Activated CD4-positive, alpha-beta T cell treated with anti-CD3 and anti-CD28 coated beads, Interleukin-2, amount 10 ng/mL, durations not matched to agents 24 days and 14 days (primary cell): ENCODE data around the gene SNX15. TPM values are rescaled to one million over a fixed set of nuclear protein-coding genes. Genes with fewer than 3 reads are reported as not detected.

Source experiments
- DNase-seq: peaks from one replicate; pipeline ENCODE4 v3.0.0; 2022
- H3K27ac Mint-ChIP-seq: one replicate; pipeline ENCODE4 v1.8.0; 2022; ENCODE audit warnings: mild to moderate bottlenecking, mixed read lengths
- H3K27me3 Mint-ChIP-seq: one replicate; pipeline ENCODE4 v1.8.0; 2022; ENCODE audit warnings: mixed read lengths
- H3K36me3 Mint-ChIP-seq: one replicate; pipeline ENCODE4 v1.8.0; 2022; ENCODE audit warnings: low read depth, mild to moderate bottlenecking, mixed read lengths
- H3K4me1 Mint-ChIP-seq: one replicate; pipeline ENCODE4 v1.8.0; 2021; ENCODE audit warnings: mixed read lengths
- H3K4me3 Mint-ChIP-seq: one replicate; pipeline ENCODE4 v1.8.0; 2022; ENCODE audit warnings: mild to moderate bottlenecking, moderate library complexity, mixed read lengths
- H3K9me3 Mint-ChIP-seq: one replicate; pipeline ENCODE4 v1.8.0; 2021; ENCODE audit warnings: mixed read lengths
- intact Hi-C: fragments of 100-400 bp; cut with micrococcal nuclease; formaldehyde crosslinking; loops from one replicate; pipeline ENCODE4 v1.15.1; 2023
- total RNA-seq: library from RNA; stranded (reverse); gene quantifications from 2 replicates; pipeline ENCODE4 v1.2.3, GENCODE V29; 2022

The SNX15 gene
- total RNA-seq, 1 donor from 2014 or later = 17.9 TPM

- no peaks in the 10 kb centered on the region for H3K27me3 Mint-ChIP-seq
- H3K9me3 Mint-ChIP-seq = no peaks in the 10 kb centered on the region
- H3K36me3 Mint-ChIP-seq = no peaks in the 10 kb centered on the region
- DNase-seq = no peak
- H3K27ac Mint-ChIP-seq = no peak overlapping the region
- H3K4me3 Mint-ChIP-seq = no peak overlapping the region
- intact Hi-C loops = no loop called here
- no peaks in the 10 kb centered on the region for H3K4me1 Mint-ChIP-seq
Measured at GRCh38 chr11:65069217-65069616, 42.0 kb downstream of the SNX15 start.

DNA sequence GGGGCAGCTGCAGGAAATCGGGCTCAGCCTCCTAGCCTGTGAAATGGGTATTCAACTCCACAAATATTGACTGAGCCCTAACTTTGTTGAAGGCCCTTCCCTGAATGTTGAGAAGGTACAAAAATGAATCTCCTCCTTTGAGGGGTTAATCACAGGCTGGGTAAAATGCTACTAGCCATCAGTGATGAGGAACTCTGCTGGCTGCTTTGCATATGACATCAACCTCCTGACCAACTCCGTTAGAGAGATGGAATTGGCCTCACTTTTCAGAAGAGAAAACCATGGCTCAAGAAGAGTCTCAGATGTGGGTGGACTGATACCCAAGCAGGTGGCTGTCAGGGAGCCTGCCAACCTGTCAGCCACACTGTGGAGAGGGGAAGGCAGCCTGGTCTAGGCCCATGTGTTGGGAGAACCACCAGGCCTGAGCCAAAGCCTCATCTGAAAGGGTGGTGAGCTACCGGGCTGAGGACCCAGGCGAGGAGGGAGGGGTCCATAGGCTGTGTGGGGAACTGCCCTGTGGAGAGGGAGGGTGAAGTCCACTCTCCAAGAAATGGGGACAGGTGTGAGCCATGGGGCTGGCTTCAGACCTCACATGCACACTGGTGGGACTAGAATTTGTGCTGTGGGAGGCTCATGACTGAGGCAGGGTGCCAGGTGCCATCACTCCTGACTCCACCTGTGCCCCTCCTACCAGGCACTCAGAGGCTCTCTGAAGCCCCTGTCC is 44.8 kb downstream of the SNX15 start:
- intact Hi-C loops = no loop called here
- DNase-seq = no peak
- no peaks in the 10 kb centered on the region for H3K27me3 Mint-ChIP-seq
- H3K36me3 Mint-ChIP-seq = peaks cover 7% of the 10 kb centered on the region
- no peaks in the 10 kb centered on the region for H3K9me3 Mint-ChIP-seq
- peaks cover 2% of the 10 kb centered on the region for H3K4me1 Mint-ChIP-seq
- no peak overlapping the region for H3K4me3 Mint-ChIP-seq
- no peak overlapping the region for H3K27ac Mint-ChIP-seq

DNA sequence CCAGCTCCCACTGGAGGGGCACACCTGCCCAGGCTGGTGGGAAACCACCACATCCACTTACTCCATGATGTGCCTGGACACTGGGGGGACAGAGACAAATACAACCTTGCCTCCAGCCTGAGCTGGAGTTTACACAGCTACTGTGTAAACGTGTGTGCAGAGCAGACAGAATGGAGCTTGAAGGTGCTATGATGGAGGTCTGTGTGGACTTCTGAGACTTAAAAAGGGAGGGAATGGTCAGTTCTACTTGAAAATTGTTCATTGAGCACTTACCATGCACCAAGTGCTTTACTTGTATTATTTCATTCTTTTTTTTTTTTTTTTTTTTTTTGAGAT is 45.4 kb downstream of the SNX15 start:
- H3K4me1 Mint-ChIP-seq = peaks cover 4% of the 10 kb centered on the region
- no peak overlapping the region for H3K27ac Mint-ChIP-seq
- H3K9me3 Mint-ChIP-seq = no peaks in the 10 kb centered on the region
- no peaks in the 10 kb centered on the region for H3K27me3 Mint-ChIP-seq
- peaks cover 12% of the 10 kb centered on the region for H3K36me3 Mint-ChIP-seq
- H3K4me3 Mint-ChIP-seq = no peak overlapping the region
- DNase-seq = no peak
- intact Hi-C loops = no loop called here

GRCh38 chr11:65077451-65077850 is 50.2 kb downstream of the SNX15 start:
- intact Hi-C loops = no loop called here
- no peak for DNase-seq
- H3K4me1 Mint-ChIP-seq = peaks cover 31% of the 10 kb centered on the region
- H3K27me3 Mint-ChIP-seq = no peaks in the 10 kb centered on the region
- H3K27ac Mint-ChIP-seq = no peak overlapping the region
- H3K4me3 Mint-ChIP-seq = no peak overlapping the region
- peaks cover 46% of the 10 kb centered on the region for H3K36me3 Mint-ChIP-seq
- no peaks in the 10 kb centered on the region for H3K9me3 Mint-ChIP-seq

DNA sequence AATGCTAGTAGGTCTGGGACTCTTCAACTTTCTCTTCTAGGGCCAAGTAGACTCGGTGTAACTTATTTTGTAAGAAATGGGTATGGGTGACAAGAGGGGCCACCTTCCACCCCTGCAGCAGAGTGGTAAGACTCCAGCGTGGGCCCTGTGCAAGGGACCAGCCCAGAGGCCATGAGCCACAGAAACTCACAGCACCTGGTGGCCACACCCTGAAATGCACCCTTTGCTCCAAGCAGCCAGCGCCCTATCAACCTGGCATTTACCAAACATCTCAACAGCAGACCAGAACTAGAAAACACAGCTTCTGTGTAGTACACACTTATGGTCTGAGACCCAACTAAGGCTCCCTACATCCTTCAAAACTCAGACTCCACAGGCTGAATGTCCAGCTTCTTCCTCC is 50.9 kb downstream of the SNX15 start:
- intact Hi-C loops = no loop called here
- H3K27me3 Mint-ChIP-seq = no peaks in the 10 kb centered on the region
- peak overlapping the region; percentile 65 for H3K27ac Mint-ChIP-seq
- no peak overlapping the region for H3K4me3 Mint-ChIP-seq
- peaks cover 52% of the 10 kb centered on the region for H3K36me3 Mint-ChIP-seq
- H3K9me3 Mint-ChIP-seq = no peaks in the 10 kb centered on the region
- peak; percentile 92 for DNase-seq
- peaks cover 37% of the 10 kb centered on the region for H3K4me1 Mint-ChIP-seq

GRCh38 chr11:65078786-65079342 is 51.6 kb downstream of the SNX15 start:
- Mint-ChIP-seq H3K36me3 (peaks cover 57% of the 10 kb centered on the region), H3K4me3 (no peak overlapping the region), H3K27ac (peak overlapping the region; percentile 65), H3K9me3 (no peaks in the 10 kb centered on the region), H3K4me1 (peaks cover 43% of the 10 kb centered on the region), H3K27me3 (peaks cover under 1% of the 10 kb centered on the region)
- intact Hi-C loops = no loop called here
- no peak for DNase-seq

- intact Hi-C loops = no loop called here
- H3K9me3 Mint-ChIP-seq = no peaks in the 10 kb centered on the region
- peak overlapping the region; percentile 99 for H3K4me3 Mint-ChIP-seq
- no peak for DNase-seq
- H3K36me3 Mint-ChIP-seq = peaks cover 60% of the 10 kb centered on the region
- H3K27ac Mint-ChIP-seq = peak overlapping the region; percentile 99
- H3K27me3 Mint-ChIP-seq = peaks cover 2% of the 10 kb centered on the region
- H3K4me1 Mint-ChIP-seq = peaks cover 52% of the 10 kb centered on the region
Measured at GRCh38 chr11:65083134-65083833, 56.0 kb downstream of the SNX15 start.

GRCh38 chr11:65083834-65084597 is 56.8 kb downstream of the SNX15 start, which contains the start of the genes CDCA5 and ZFPL1:
TSS of gene CDCA5 (minus strand) at chr11:65084040. CDS start at chr11:65083978, 62 bp downstream.
TSS of gene ZFPL1 (plus strand) at chr11:65084222. CDS start at chr11:65084699, 477 bp downstream.
- Mint-ChIP-seq H3K27me3 (peaks cover 2% of the 10 kb centered on the region), H3K9me3 (no peaks in the 10 kb centered on the region), H3K27ac (peak within 1 kb of the TSS; percentile 99), H3K4me1 (peaks cover 46% of the 10 kb centered on the region), H3K36me3 (peaks cover 62% of the 10 kb centered on the region), H3K4me3 (peak within 1 kb of the TSS; percentile 99)
- intact Hi-C loops = loop anchor here (1.0 kb wide), 6 partner anchors 12 to 70 kb away; partner anchors contain the start of genes ARL2, FAU, MRPL49 and SNX15
- peak; percentile 100 for DNase-seq

GRCh38 chr11:65084598-65085375 is 57.5 kb downstream of the SNX15 start:
- H3K27ac Mint-ChIP-seq = peak overlapping the region; percentile 99
- H3K27me3 Mint-ChIP-seq = peaks cover 2% of the 10 kb centered on the region
- peaks cover 46% of the 10 kb centered on the region for H3K4me1 Mint-ChIP-seq
- H3K9me3 Mint-ChIP-seq = no peaks in the 10 kb centered on the region
- peak overlapping the region; percentile 99 for H3K4me3 Mint-ChIP-seq
- intact Hi-C loops = loop anchor here (1.0 kb wide), 6 partner anchors 12 to 70 kb away; partner anchors contain the start of genes ARL2, FAU, MRPL49 and SNX15
- H3K36me3 Mint-ChIP-seq = peaks cover 62% of the 10 kb centered on the region
- DNase-seq = peak; percentile 66

- peaks cover 57% of the 10 kb centered on the region for H3K36me3 Mint-ChIP-seq
- H3K4me1 Mint-ChIP-seq = peaks cover 44% of the 10 kb centered on the region
- intact Hi-C loops = no loop called here
Measured at GRCh38 chr11:65085446-65085845, 58.2 kb downstream of the SNX15 start.

DNA sequence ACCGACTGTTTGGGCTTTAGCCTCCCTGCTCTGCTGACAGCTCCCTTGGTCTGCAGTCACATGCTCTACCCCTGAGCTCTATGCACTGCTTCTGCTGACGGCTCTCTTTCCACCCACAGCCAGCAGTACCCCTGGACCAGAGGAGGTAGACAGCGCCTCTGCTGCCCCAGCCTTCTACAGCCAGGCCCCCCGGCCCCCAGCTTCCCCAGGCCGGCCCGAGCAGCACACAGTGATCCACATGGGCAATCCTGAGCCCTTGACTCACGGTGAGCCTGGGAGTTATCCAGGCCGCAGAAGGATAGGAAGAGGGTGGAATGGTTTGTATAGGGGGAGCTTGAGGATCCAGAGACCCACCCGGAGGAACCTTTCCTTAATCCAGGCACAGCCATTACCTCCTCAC is 59.6 kb downstream of the SNX15 start:
- Mint-ChIP-seq H3K4me3 (no peak overlapping the region), H3K27me3 (peaks cover 2% of the 10 kb centered on the region), H3K36me3 (peaks cover 47% of the 10 kb centered on the region), H3K27ac (no peak overlapping the region), H3K9me3 (no peaks in the 10 kb centered on the region), H3K4me1 (peaks cover 35% of the 10 kb centered on the region)
- intact Hi-C loops = no loop called here
- DNase-seq = no peak

More at GRCh38 chr11:65085446-65085845, 58.2 kb downstream of the SNX15 start:
- H3K9me3 Mint-ChIP-seq = no peaks in the 10 kb centered on the region
- H3K4me3 Mint-ChIP-seq = peak overlapping the region; percentile 99
- peaks cover 2% of the 10 kb centered on the region for H3K27me3 Mint-ChIP-seq
- DNase-seq = no peak
- H3K27ac Mint-ChIP-seq = peak overlapping the region; percentile 99

DNA sequence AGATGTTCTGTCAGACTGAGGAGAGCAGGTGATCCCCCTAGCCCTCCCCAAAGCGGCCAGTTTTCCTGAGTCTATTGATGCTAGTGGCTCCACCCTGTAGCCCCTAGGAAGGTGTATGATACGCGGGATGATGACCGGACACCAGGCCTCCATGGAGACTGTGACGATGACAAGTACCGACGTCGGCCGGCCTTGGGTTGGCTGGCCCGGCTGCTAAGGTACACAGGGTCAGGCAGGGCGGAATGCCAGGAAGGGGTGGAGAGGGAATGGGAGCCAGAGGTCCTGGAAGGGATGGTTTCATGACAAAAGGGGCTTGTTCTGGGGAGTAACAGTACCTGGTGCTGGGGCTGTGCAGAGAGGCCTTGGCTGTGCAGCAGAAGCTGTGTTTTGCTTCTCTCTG is 60.0 kb downstream of the SNX15 start:
- Mint-ChIP-seq H3K4me3 (no peak overlapping the region), H3K36me3 (peaks cover 43% of the 10 kb centered on the region), H3K27ac (no peak overlapping the region), H3K9me3 (no peaks in the 10 kb centered on the region), H3K27me3 (peaks cover 2% of the 10 kb centered on the region), H3K4me1 (peaks cover 32% of the 10 kb centered on the region)
- no peak for DNase-seq
- intact Hi-C loops = no loop called here

- H3K27ac Mint-ChIP-seq = no peak overlapping the region
- H3K4me3 Mint-ChIP-seq = no peak overlapping the region
- H3K36me3 Mint-ChIP-seq = peaks cover 39% of the 10 kb centered on the region
- no peaks in the 10 kb centered on the region for H3K9me3 Mint-ChIP-seq
- no peak for DNase-seq
- peaks cover 2% of the 10 kb centered on the region for H3K27me3 Mint-ChIP-seq
- H3K4me1 Mint-ChIP-seq = peaks cover 27% of the 10 kb centered on the region
- intact Hi-C loops = no loop called here
Measured at GRCh38 chr11:65087827-65088226, 60.6 kb downstream of the SNX15 start.
